ENCODE results near the gene PAX6. TPM values are rescaled to one million over a fixed set of nuclear protein-coding genes. Genes with fewer than 3 reads are reported as not detected.

PAX6 gene
- total and polyA plus RNA-seq, 8 donors = 0.03 to 57.9 (median 1.2) TPM; not detected in 1

DNA sequence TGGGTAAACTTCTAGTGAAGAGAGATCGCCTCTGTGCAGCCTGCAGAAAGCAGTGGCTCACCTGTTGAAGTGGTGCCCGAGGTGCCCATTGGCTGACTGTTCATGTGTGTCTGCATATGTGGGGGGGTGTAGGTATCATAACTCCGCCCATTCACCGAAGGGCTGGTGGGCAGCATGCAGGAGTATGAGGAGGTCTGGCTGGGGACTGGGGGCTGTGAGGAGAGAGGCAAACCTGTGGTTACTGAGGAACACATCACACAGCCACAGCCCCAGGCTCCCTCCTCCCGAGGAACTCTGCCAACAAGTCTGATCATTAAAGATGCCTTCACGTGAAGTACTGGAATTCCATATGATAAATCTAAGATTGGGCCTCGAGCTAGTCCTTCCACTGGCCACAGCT is 20.5 kb downstream of the PAX6 start:
- no peaks in the 10 kb centered on the region for H3K36me3 ChIP-seq
- intact Hi-C loops (cut with DNase I; ENCODE audit: low total_unique reads) = no loop called here
- 70 to 77% (median 75%) methylated on average over 7 of the region's 7 CpGs for WGBS, 5 donors
- H3K4me1 ChIP-seq = no peaks in the 10 kb centered on the region
- H3K27me3 ChIP-seq = peaks cover 0 to 5% (median 2%) of the 10 kb centered on the region in 3 donors
- H3K27ac ChIP-seq = no peak overlapping the region
- H3K4me3 ChIP-seq = no peak overlapping the region
- DNase-seq = no peak
- TF ChIP-seq POLR2AphosphoS5 (IDR thresholded peaks at IDR 0.05) (no peak), POLR2A (IDR thresholded peaks at IDR 0.05) (no peak), EP300 (IDR thresholded peaks at IDR 0.05) (no peak)
- TF ChIP-seq, protein P1, sequence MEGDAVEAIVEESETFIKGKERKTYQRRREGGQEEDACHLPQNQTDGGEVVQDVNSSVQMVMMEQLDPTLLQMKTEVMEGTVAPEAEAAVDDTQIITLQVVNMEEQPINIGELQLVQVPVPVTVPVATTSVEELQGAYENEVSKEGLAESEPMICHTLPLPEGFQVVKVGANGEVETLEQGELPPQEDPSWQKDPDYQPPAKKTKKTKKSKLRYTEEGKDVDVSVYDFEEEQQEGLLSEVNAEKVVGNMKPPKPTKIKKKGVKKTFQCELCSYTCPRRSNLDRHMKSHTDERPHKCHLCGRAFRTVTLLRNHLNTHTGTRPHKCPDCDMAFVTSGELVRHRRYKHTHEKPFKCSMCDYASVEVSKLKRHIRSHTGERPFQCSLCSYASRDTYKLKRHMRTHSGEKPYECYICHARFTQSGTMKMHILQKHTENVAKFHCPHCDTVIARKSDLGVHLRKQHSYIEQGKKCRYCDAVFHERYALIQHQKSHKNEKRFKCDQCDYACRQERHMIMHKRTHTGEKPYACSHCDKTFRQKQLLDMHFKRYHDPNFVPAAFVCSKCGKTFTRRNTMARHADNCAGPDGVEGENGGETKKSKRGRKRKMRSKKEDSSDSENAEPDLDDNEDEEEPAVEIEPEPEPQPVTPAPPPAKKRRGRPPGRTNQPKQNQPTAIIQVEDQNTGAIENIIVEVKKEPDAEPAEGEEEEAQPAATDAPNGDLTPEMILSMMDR (IDR thresholded peaks at IDR 0.05) = no peak
- H3K9me3 ChIP-seq = no peaks in the 10 kb centered on the region

DNA sequence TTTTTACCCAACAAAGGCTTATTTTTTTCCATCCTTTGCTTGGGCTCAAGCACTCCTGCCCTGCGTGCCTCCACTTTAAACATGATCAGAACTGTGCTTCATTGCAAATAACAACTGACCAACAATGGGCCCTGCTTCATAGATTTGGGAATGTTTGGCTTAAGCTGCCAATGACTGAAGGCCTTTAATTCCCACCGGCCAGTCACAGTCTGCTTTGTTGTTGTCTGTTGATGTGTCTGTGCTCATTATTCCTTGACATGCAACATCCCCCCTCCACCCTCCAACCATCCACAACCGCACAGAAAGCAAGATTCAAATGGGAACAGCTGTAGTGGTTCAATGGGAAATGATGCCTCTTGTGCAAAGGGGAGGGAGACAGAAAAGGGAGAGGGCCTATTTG is 23.0 kb downstream of the PAX6 start:
- intact Hi-C loops (cut with DNase I; ENCODE audit: low total_unique reads) = no loop called here
- H3K27me3 ChIP-seq = no peaks in the 10 kb centered on the region
- 73 to 75% (median 74%) methylated on average over 3 of the region's 3 CpGs for WGBS, 5 donors

DNA sequence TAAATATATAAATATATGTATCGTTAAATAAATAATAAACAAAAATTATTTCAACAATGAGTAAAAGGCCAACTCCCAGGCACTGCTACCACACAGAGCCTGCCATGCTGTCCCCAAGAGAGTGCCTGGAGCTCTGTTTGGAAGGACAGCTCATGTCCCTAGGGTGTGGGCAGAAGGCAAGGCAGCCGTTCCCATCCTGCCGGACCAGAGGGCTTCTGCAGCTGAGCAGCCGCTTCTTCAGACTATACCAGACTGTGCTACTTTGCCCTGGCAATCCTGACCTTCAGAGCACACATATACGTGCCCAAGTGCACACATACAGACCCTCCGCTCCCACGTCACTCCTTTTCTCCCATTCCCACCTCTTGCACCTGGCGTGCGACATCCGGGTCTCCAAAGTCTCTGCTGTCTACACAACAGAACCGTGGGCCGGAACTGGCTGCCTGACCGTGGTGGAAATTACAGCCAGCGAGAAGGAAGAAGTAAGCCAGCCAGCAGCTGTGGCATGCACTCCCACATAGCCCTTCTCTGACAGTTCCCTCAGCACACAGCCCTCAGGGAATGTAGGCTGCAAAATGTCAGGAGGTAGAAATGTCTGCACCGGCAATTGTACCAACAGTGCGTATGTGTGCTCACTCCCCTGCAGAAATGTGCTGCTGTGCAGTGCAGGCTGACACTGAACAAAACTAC is 24.0 kb downstream of the PAX6 start:
- Histone ChIP-seq H3K27ac (no peak overlapping the region), H3K4me3 (no peak overlapping the region), H3K4me1 (no peaks in the 10 kb centered on the region), H3K27me3 (no peaks in the 10 kb centered on the region), H3K9me3 (no peaks in the 10 kb centered on the region), H3K36me3 (peaks cover 0 to 4% (median 0%) of the 10 kb centered on the region in 4 donors)
- TF ChIP-seq, protein P1 (IDR thresholded peaks at IDR 0.05) = no peak
- no peak for TF ChIP-seq POLR2AphosphoS5 (IDR thresholded peaks at IDR 0.05)
- no peak for TF ChIP-seq POLR2A (IDR thresholded peaks at IDR 0.05)
- TF ChIP-seq EP300 (IDR thresholded peaks at IDR 0.05) = no peak
- DNase-seq = no peak
- intact Hi-C loops (cut with DNase I; ENCODE audit: low total_unique reads) = no loop called here
- WGBS, 5 donors = 87 to 95% (median 89%) methylated on average over 16 of the region's 16 CpGs

More for the DNA sequence above, 23.0 kb downstream of the PAX6 start:
- Histone ChIP-seq H3K36me3 (peaks cover 0 to 4% (median 0%) of the 10 kb centered on the region in 4 donors), H3K4me1 (no peaks in the 10 kb centered on the region), H3K9me3 (no peaks in the 10 kb centered on the region), H3K27ac (no peak overlapping the region), H3K4me3 (no peak overlapping the region)
- TF ChIP-seq, protein P1 (IDR thresholded peaks at IDR 0.05) = no peak
- DNase-seq = no peak

DNA sequence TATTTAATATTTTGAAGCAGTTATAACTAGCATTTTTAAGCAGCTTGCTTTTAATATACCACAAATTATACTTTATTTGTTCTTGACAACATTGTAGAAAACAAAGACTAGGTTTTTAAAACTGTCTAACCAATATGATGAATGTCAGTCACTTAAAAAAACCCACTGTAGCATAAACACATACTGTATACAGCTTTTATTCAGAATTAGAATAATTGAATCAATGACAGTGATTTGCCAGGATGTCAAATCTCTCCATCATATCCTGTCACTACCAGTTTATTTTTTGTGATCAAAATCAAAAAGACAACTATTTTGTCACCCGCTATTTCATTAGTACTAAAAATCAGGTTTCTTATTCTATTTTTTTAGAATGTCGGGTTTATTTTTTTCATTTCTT is 26.5 kb downstream of the PAX6 start:
- Histone ChIP-seq H3K4me1 (peaks cover 0 to under 1% (median 0%) of the 10 kb centered on the region in 4 donors), H3K4me3 (no peak overlapping the region), H3K36me3 (peaks cover 0 to 4% (median 0%) of the 10 kb centered on the region in 4 donors), H3K9me3 (no peaks in the 10 kb centered on the region), H3K27ac (no peak overlapping the region), H3K27me3 (no peaks in the 10 kb centered on the region)
- intact Hi-C loops (cut with DNase I; ENCODE audit: low total_unique reads) = no loop called here
- TF ChIP-seq EP300 (IDR thresholded peaks at IDR 0.05) (no peak), POLR2A (IDR thresholded peaks at IDR 0.05) (no peak)
- TF ChIP-seq, protein P1 (IDR thresholded peaks at IDR 0.05) = no peak
- WGBS, 5 donors = 96 to 100% (median 98%) methylated on average over 2 of the region's 2 CpGs
- no peak for DNase-seq

All from stomach (tissue), 9 donors.